Mesenchymal stem cell (in vitro differentiated cells and primary cell): Measurements from ENCODE around the gene EHF.
A peak's percentile ranks its signal among the peaks of the same experiment; 100 is the strongest.

Source experiments
- DNase-seq: peaks from one replicate; pipeline ENCODE4 v3.0.0-alpha.2; 2013
- H2AFZ ChIP-seq: one replicate; pipeline ENCODE4 v1.6.1; 2013; ENCODE audit warnings: low read depth, mild to moderate bottlenecking, control low read depth, inconsistent platforms, low read length, moderate library complexity
- H2AK5ac ChIP-seq: 2 replicates; pipeline ENCODE4 v1.6.1; 2013; ENCODE audit warnings: low read length, moderate library complexity, mild to moderate bottlenecking, inconsistent platforms; ENCODE audit not compliant: severe bottlenecking
- H2BK120ac ChIP-seq: one replicate; pipeline ENCODE4 v1.6.1; 2013; ENCODE audit warnings: low read depth, mild to moderate bottlenecking, inconsistent platforms, low read length, moderate library complexity
- H2BK12ac ChIP-seq, 2 experiments: one replicate each; pipeline ENCODE4 v1.6.1; 2013; ENCODE audit warnings: inconsistent platforms in 2 of 2, low read length in 2 of 2, mild to moderate bottlenecking in 2 of 2, moderate library complexity in 2 of 2, control low read depth in 1 of 2
- H2BK15ac ChIP-seq: one replicate; pipeline ENCODE4 v1.6.1; 2013; ENCODE audit warnings: mild to moderate bottlenecking, low read depth, inconsistent platforms; ENCODE audit not compliant: poor library complexity, severe bottlenecking
- H2BK5ac ChIP-seq: 2 replicates; pipeline ENCODE4 v1.6.1; 2013; ENCODE audit warnings: low read depth, mild to moderate bottlenecking, low read length, control low read depth, inconsistent platforms; ENCODE audit not compliant: poor library complexity, severe bottlenecking
- H3K14ac ChIP-seq, 2 experiments: one replicate each; pipeline ENCODE4 v1.6.1; 2013; ENCODE audit warnings: inconsistent platforms in 2 of 2, low read length in 2 of 2, control low read depth in 1 of 2, mild to moderate bottlenecking in 1 of 2, moderate library complexity in 1 of 2
- H3K18ac ChIP-seq, 2 experiments: one replicate each; pipeline ENCODE4 v1.6.1; 2013; ENCODE audit warnings: inconsistent platforms in 2 of 2, low read length in 2 of 2, control low read depth in 1 of 2, low read depth in 1 of 2, mild to moderate bottlenecking in 1 of 2
- H3K23ac ChIP-seq, 2 experiments: one replicate each; pipeline ENCODE4 v1.6.1; 2013; ENCODE audit warnings: inconsistent platforms in 2 of 2, low read length in 2 of 2, mild to moderate bottlenecking in 2 of 2, moderate library complexity in 2 of 2, control low read depth in 1 of 2
- H3K27ac ChIP-seq: 2 replicates; pipeline ENCODE4 v1.5.1; 2013; ENCODE audit warnings: mild to moderate bottlenecking, moderate library complexity, low read length, control low read depth, inconsistent platforms; ENCODE audit not compliant: poor library complexity, severe bottlenecking
- H3K27me3 ChIP-seq, 2 experiments: 2 replicates each; pipeline versions ENCODE4 v1.6.1 to v1.7.0; 2013; ENCODE audit warnings: low read length in 2 of 2, mild to moderate bottlenecking in 2 of 2, moderate library complexity in 2 of 2, control low read depth in 1 of 2, inconsistent platforms in 1 of 2; ENCODE audit not compliant: control insufficient read depth in 1 of 2, insufficient read depth in 1 of 2
- H3K36me3 ChIP-seq, 2 experiments: 2 replicates each; pipeline versions ENCODE4 v1.6.1 to v1.7.0; 2013; ENCODE audit warnings: low read length in 2 of 2, control low read depth in 1 of 2, inconsistent platforms in 1 of 2, low read depth in 1 of 2, mild to moderate bottlenecking in 1 of 2; ENCODE audit not compliant: insufficient read depth in 2 of 2, control insufficient read depth in 1 of 2
- H3K4ac ChIP-seq, 2 experiments: one replicate each; pipeline ENCODE4 v1.6.1; 2013; ENCODE audit warnings: inconsistent platforms in 2 of 2, low read length in 2 of 2, mild to moderate bottlenecking in 2 of 2, moderate library complexity in 2 of 2, control low read depth in 1 of 2, low read depth in 1 of 2
- H3K4me1 ChIP-seq: 2 replicates; pipeline ENCODE4 v1.6.1; 2013; ENCODE audit warnings: low read depth, low read length, control low read depth; ENCODE audit not compliant: control insufficient read depth, insufficient read depth
- H3K4me2 ChIP-seq: 2 replicates; pipeline ENCODE4 v1.6.1; 2013; ENCODE audit warnings: low read length, mild to moderate bottlenecking, inconsistent platforms; ENCODE audit not compliant: poor library complexity, severe bottlenecking
- H3K4me3 ChIP-seq, 2 experiments: 2 replicates each; pipeline versions ENCODE4 v1.5.1 to v1.7.0; 2013; ENCODE audit warnings: low read length in 2 of 2, mild to moderate bottlenecking in 2 of 2, control low read depth in 1 of 2, low read depth in 1 of 2; ENCODE audit not compliant: insufficient read depth in 1 of 2
- H3K79me1 ChIP-seq: replicated peaks from 2 replicates; pipeline ENCODE4 v1.6.1; 2013; ENCODE audit warnings: mild to moderate bottlenecking, control low read depth, low read length, inconsistent platforms; ENCODE audit not compliant: poor library complexity, severe bottlenecking
- H3K9ac ChIP-seq: 2 replicates; pipeline ENCODE4 v1.7.0; 2013; ENCODE audit warnings: mild to moderate bottlenecking, low read length, moderate library complexity
- H3K9me3 ChIP-seq: 2 replicates; pipeline ENCODE4 v1.7.0; 2013; ENCODE audit warnings: mild to moderate bottlenecking, low read length; ENCODE audit not compliant: control insufficient read depth
- H4K8ac ChIP-seq: one replicate; pipeline ENCODE4 v1.6.1; 2013; ENCODE audit warnings: inconsistent platforms, mild to moderate bottlenecking, low read length, moderate library complexity
- H4K91ac ChIP-seq: one replicate; pipeline ENCODE4 v1.6.1; 2013; ENCODE audit warnings: mild to moderate bottlenecking, low read length, inconsistent platforms
- WGBS: methylation state at CpG from one replicate; pipeline ENCODE4 v1.1.7; 2013; ENCODE audit warnings: mixed read lengths; 5-methylcytosine and 5-hydroxymethylcytosine counted together

Gene EHF

GRCh38 chr11:34576331-34576730 lies 44.6 kb upstream of the EHF start:
- WGBS, result 96% methylated on average over 1 of the region's 3 CpGs
- no peak overlapping the region for H3K23ac ChIP-seq

GRCh38 chr11:34583818-34584217 lies 37.1 kb upstream of the EHF start:
- H3K4ac ChIP-seq, result no peak overlapping the region
- H2AK5ac ChIP-seq, result no peak overlapping the region
- no peaks in the 10 kb centered on the region for H3K9me3 ChIP-seq
- peaks cover 2% of the 10 kb centered on the region for H3K4me1 ChIP-seq
- no peak overlapping the region for H2BK120ac ChIP-seq
- WGBS, result 89% methylated on average over 4 of the region's 4 CpGs
- no peak overlapping the region for H4K8ac ChIP-seq
- DNase-seq, result no peak
- no peak overlapping the region for H3K18ac ChIP-seq
- H3K14ac ChIP-seq, result no peak overlapping the region
- no peak overlapping the region for H3K27ac ChIP-seq
- no peak overlapping the region for H3K4me2 ChIP-seq
- H2BK15ac ChIP-seq, result no peak overlapping the region
- no peaks in the 10 kb centered on the region for H3K79me1 ChIP-seq
- H2BK5ac ChIP-seq, result no peak overlapping the region
- H2AFZ ChIP-seq, result no peak overlapping the region
- peaks cover 17 to 24% of the 10 kb centered on the region in 2 experiments for H3K27me3 ChIP-seq
- H3K23ac ChIP-seq, result no peak overlapping the region
- H2BK12ac ChIP-seq, result no peak overlapping the region
- no peak overlapping the region for H3K9ac ChIP-seq
- H3K4me3 ChIP-seq, result no peak overlapping the region
- no peaks in the 10 kb centered on the region for H3K36me3 ChIP-seq
- H4K91ac ChIP-seq, result no peak overlapping the region

More at GRCh38 chr11:34576331-34576730, 44.6 kb upstream of the EHF start:
- no peak overlapping the region for H4K91ac ChIP-seq
- H3K27ac ChIP-seq, result no peak overlapping the region
- no peak overlapping the region for H2BK15ac ChIP-seq
- H3K4me1 ChIP-seq, result no peaks in the 10 kb centered on the region
- H3K9ac ChIP-seq, result no peak overlapping the region
- no peak for DNase-seq
- no peak overlapping the region for H2BK5ac ChIP-seq
- no peak overlapping the region for H3K18ac ChIP-seq
- H3K4me2 ChIP-seq, result no peak overlapping the region
- H3K9me3 ChIP-seq, result no peaks in the 10 kb centered on the region
- no peak overlapping the region for H3K4me3 ChIP-seq
- no peak overlapping the region for H2AK5ac ChIP-seq
- no peaks in the 10 kb centered on the region for H3K36me3 ChIP-seq
- no peaks in the 10 kb centered on the region for H3K79me1 ChIP-seq
- H3K14ac ChIP-seq, result no peak overlapping the region
- no peak overlapping the region for H2BK120ac ChIP-seq
- H2BK12ac ChIP-seq, result no peak overlapping the region
- no peak overlapping the region for H3K4ac ChIP-seq
- peaks cover 39 to 43% of the 10 kb centered on the region in 2 experiments for H3K27me3 ChIP-seq
- H2AFZ ChIP-seq, result no peak overlapping the region
- no peak overlapping the region for H4K8ac ChIP-seq

- H3K4me1 ChIP-seq, result peaks cover 2% of the 10 kb centered on the region
- H3K4me2 ChIP-seq, result no peak overlapping the region
- no peak overlapping the region for H2BK12ac ChIP-seq
- no peak overlapping the region for H3K4me3 ChIP-seq
- no peaks in the 10 kb centered on the region for H3K36me3 ChIP-seq
- H2AFZ ChIP-seq, result no peak overlapping the region
- no peak overlapping the region for H3K23ac ChIP-seq
- no peak overlapping the region for H2BK5ac ChIP-seq
- H3K14ac ChIP-seq, result no peak overlapping the region
- no peak overlapping the region for H3K9ac ChIP-seq
- no peak overlapping the region for H4K8ac ChIP-seq
- no peak overlapping the region for H4K91ac ChIP-seq
- WGBS, result 75% methylated on average over 2 of the region's 2 CpGs
- H3K27ac ChIP-seq, result no peak overlapping the region
- no peak overlapping the region for H3K18ac ChIP-seq
- no peak overlapping the region for H3K4ac ChIP-seq
- peaks cover 7 to 16% of the 10 kb centered on the region in 2 experiments for H3K27me3 ChIP-seq
- H2AK5ac ChIP-seq, result no peak overlapping the region
- DNase-seq, result no peak
- H2BK15ac ChIP-seq, result no peak overlapping the region
- H3K9me3 ChIP-seq, result no peaks in the 10 kb centered on the region
- no peak overlapping the region for H2BK120ac ChIP-seq
- H3K79me1 ChIP-seq, result no peaks in the 10 kb centered on the region
Observed at GRCh38 chr11:34585304-34585734, 35.6 kb upstream of the EHF start.

GRCh38 chr11:34585735-34586487 lies 35.0 kb upstream of the EHF start:
- H3K4me2 ChIP-seq, result peak overlapping the region; percentile 2
- H4K91ac ChIP-seq, result no peak overlapping the region
- H3K23ac ChIP-seq, result no peak overlapping the region
- H4K8ac ChIP-seq, result no peak overlapping the region
- peak; percentile 56 for DNase-seq
- no peak overlapping the region for H2BK5ac ChIP-seq
- no peak overlapping the region for H3K18ac ChIP-seq
- no peak overlapping the region for H2BK15ac ChIP-seq
- H2AK5ac ChIP-seq, result no peak overlapping the region
- no peak overlapping the region for H3K4me3 ChIP-seq
- no peak overlapping the region for H2BK120ac ChIP-seq
- peaks cover 1 to 10% of the 10 kb centered on the region in 2 experiments for H3K27me3 ChIP-seq
- peak overlapping the region; percentile 40 for H3K9ac ChIP-seq
- H2AFZ ChIP-seq, result no peak overlapping the region
- H3K9me3 ChIP-seq, result no peaks in the 10 kb centered on the region
- H3K36me3 ChIP-seq, result no peaks in the 10 kb centered on the region
- no peaks in the 10 kb centered on the region for H3K79me1 ChIP-seq
- no peak overlapping the region for H3K27ac ChIP-seq
- no peak overlapping the region for H3K4ac ChIP-seq
- WGBS, result 25% methylated on average over 3 of the region's 4 CpGs
- no peak overlapping the region for H3K14ac ChIP-seq
- H3K4me1 ChIP-seq, result peaks cover 2% of the 10 kb centered on the region
- no peak overlapping the region for H2BK12ac ChIP-seq
